GM23248 (cell line): ENCODE data around the gene CPEB3. TPM values are rescaled to one million over a fixed set of nuclear protein-coding genes. Genes with fewer than 3 reads are reported as not detected.
"Not testable (repeated sequence)": the region's sequence is repeated elsewhere in the genome, so short reads cannot be mapped to it uniquely, and the experiment has no call there.

ENCODE experiments used
- DNase-seq: peaks from one replicate; pipeline ENCODE4 v3.0.0-alpha.2; 2015
- H2AFZ ChIP-seq: fragments of 200-600 bp; sonication (generic); 2 replicates; pipeline ENCODE4 v1.6.1; 2016; ENCODE audit warnings: antibody characterized with exemption
- H3F3A ChIP-seq: fragments of 200-600 bp; sonication (generic); 2 replicates; pipeline ENCODE4 v1.6.1; 2016; ENCODE audit warnings: mild to moderate bottlenecking, antibody characterized with exemption, mixed run types; ENCODE audit not compliant: insufficient read depth
- H3K27ac ChIP-seq: fragments of 200-600 bp; sonication (generic); 2 replicates; pipeline ENCODE4 v1.5.1; 2016; ENCODE audit warnings: mild to moderate bottlenecking
- H3K27me3 ChIP-seq: fragments of 200-600 bp; sonication (generic); replicated peaks from 2 replicates; pipeline ENCODE4 v1.6.1; 2016; ENCODE audit warnings: mild to moderate bottlenecking; ENCODE audit not compliant: insufficient read depth
- H3K36me3 ChIP-seq: fragments of 200-600 bp; sonication (generic); 2 replicates; pipeline ENCODE4 v1.6.1; 2016; ENCODE audit warnings: low read depth, mild to moderate bottlenecking
- H3K4me1 ChIP-seq: fragments of 200-600 bp; sonication (generic); 2 replicates; pipeline ENCODE4 v1.6.1; 2016; ENCODE audit warnings: mild to moderate bottlenecking; ENCODE audit not compliant: insufficient read depth
- H3K4me2 ChIP-seq: fragments of 200-600 bp; sonication (generic); one replicate; pipeline ENCODE4 v1.6.1; 2016; ENCODE audit warnings: mild to moderate bottlenecking; ENCODE audit not compliant: unreplicated experiment
- H3K4me3 ChIP-seq: fragments of 200-600 bp; sonication (generic); 2 replicates; pipeline ENCODE4 v1.5.1; 2016; ENCODE audit warnings: mild to moderate bottlenecking
- H3K79me2 ChIP-seq: fragments of 200-600 bp; sonication (generic); 2 replicates; pipeline ENCODE4 v1.6.1; 2016; ENCODE audit warnings: mild to moderate bottlenecking; ENCODE audit not compliant: insufficient read depth
- H3K9ac ChIP-seq: fragments of 200-600 bp; sonication (generic); 2 replicates; pipeline ENCODE4 v1.6.1; 2016; ENCODE audit warnings: mild to moderate bottlenecking
- H3K9me2 ChIP-seq: fragments of 200-600 bp; sonication (generic); 2 replicates; pipeline ENCODE4 v1.6.1; 2016; ENCODE audit warnings: mixed run types, mild to moderate bottlenecking, moderate library complexity; ENCODE audit not compliant: insufficient read depth
- H3K9me3 ChIP-seq: fragments of 200-600 bp; sonication (generic); one replicate; pipeline ENCODE4 v1.6.1; 2017; ENCODE audit warnings: low read depth
- H4K20me1 ChIP-seq: fragments of 200-600 bp; sonication (generic); 2 replicates; pipeline ENCODE4 v1.6.0; 2016; ENCODE audit not compliant: insufficient read depth
- EZH2 ChIP-seq: fragments of 200-600 bp; sonication (generic); IDR thresholded peaks from 2 replicates; pipeline ENCODE4 v1.6.1; 2018; ENCODE audit warnings: antibody characterized with exemption, mild to moderate bottlenecking; ENCODE audit not compliant: insufficient read depth, poor library complexity, severe bottlenecking
- EZH2phosphoT487 ChIP-seq: fragments of 200-600 bp; sonication (generic); IDR thresholded peaks from 2 replicates; pipeline ENCODE4 v1.6.1; 2018; ENCODE audit warnings: antibody characterized with exemption, moderate library complexity, mild to moderate bottlenecking, low read depth; ENCODE audit not compliant: insufficient read depth
- WGBS, 2 experiments: methylation state at CpG; one replicate each; pipeline ENCODE4 v1.1.6; 2015 to 2017; ENCODE audit warnings: low lambda C conversion rate in 2 of 2, low coverage in 1 of 2; ENCODE audit errors: missing lambda C conversion rate in 2 of 2; 5-methylcytosine and 5-hydroxymethylcytosine counted together
- in situ Hi-C: fragments of 300-500 bp; cut with MboI; formaldehyde crosslinking; loops from 2 replicates; pipeline ENCODE4 v1.15.0; 2020
- polyA plus RNA-seq: library from polyadenylated mRNA; unstranded; fragments of >200 nt; fragmentation: Nextera tagmentation; extraction: Ambion mirVana; gene quantifications from 2 replicates; pipeline ENCODE4 v1.2.1, GENCODE V29; 2016
- total RNA-seq: library from RNA; depleted of rRNA; stranded (reverse); fragments of >200 nt; shearing (Covaris generic); gene quantifications from 2 replicates; pipeline ENCODE4 v1.2.3, GENCODE V29; 2014; rRNA removed

CPEB3 gene
- 0.63 and 1.1 TPM in 2 replicates for total RNA-seq
- 0.60 TPM in 2 replicates for polyA plus RNA-seq

DNA sequence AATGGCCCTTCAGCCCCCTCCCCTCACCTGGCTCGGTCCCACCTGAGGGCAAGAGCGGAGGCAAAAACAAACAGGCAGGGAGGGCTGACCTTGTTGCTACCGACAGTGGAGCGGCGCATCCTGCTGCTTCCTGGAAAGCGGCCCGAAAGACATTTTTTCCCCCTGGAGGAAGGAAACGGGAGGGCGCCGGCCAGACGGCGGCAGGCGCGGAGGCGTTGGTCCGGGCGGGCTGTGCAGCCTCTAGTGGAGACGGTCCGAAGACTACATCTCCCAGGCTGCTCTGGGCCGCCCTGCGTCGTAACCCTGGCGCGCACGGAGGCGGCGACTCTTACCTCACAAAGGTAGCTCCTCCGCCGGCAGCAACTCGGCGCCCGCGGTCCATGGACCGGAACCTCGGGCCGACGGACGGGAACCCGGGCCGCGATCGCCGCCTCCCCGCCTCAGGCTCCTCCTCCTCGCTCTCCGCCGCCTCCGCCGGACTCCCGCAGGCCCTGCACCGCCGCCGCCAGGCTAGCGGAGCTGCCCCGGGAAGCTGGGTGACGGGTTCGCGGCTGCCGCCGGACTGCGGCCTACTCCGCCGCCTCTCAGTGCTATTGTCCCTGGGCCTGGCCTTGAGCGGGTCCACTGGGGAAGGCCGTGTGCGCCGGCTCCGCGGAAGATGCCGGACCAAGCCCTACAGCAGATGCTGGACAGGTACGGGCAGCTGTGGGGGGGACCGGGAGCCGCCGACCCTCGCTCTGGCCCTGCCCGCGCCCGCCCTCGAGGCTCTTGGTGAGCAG is at the start of gene CPEB3, which contains the start of gene MARCHF5:
Gene CPEB3, minus strand, starts transcription at position 242 of the 779 bp plus-strand sequence. CDS start 50,728 bp downstream, outside the sequence.
Gene MARCHF5, plus strand, starts transcription at position 331 of the 779 bp plus-strand sequence. Its CDS starts 328 bp downstream, at position 659.
- in situ Hi-C loops = no loop called here
- H3K9me3 ChIP-seq = no peaks in the 10 kb centered on the region
- H3K36me3 ChIP-seq = no peaks in the 10 kb centered on the region
- peak within 1 kb of the TSS; percentile 87 for H3K4me2 ChIP-seq
- peak within 1 kb of the TSS; percentile 74 for H3K27ac ChIP-seq
- no peak for TF ChIP-seq EZH2phosphoT487
- TF ChIP-seq EZH2 = no peak
- peaks cover 70% of the 10 kb centered on the region for H3K79me2 ChIP-seq
- H3K4me3 ChIP-seq = peak within 1 kb of the TSS; percentile 95
- H3F3A ChIP-seq = peaks cover 17% of the 10 kb centered on the region; the same call in 1 of the 2 replicates
- peak within 1 kb of the TSS; percentile 99 for H2AFZ ChIP-seq
- no peaks in the 10 kb centered on the region for H3K9me2 ChIP-seq
- DNase-seq = peak; percentile 99
- H3K9ac ChIP-seq = peak within 1 kb of the TSS; percentile 95
- peaks cover 5% of the 10 kb centered on the region; the same call in 1 of the 2 replicates for H4K20me1 ChIP-seq
- 0% methylated on average over 51 to 58 of the region's 79 CpGs for WGBS, 2 experiments
- H3K27me3 ChIP-seq = no peaks in the 10 kb centered on the region
- H3K4me1 ChIP-seq = peaks cover 14% of the 10 kb centered on the region; the same call in 1 of the 2 replicates

DNA sequence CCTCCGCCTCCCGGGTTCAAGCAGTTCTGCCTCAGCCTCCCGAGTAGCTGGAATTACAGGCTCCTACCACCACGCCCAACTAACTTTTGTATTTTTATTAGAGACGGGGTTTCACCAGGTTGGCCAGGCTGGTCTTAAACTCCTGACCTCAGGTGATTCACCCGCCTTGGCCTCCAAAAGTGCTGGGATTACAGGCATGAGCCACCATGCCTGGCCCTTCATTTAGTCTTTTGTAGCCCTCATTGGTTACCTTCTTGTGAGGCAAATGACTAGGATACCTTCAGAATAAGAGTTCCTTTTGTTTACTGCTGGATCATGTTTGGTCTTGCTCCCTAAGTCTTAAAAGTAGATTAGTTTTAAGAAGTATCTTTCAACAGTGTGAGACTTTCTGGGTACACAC is 39.0 kb upstream of the CPEB3 start:
- H3K4me3 ChIP-seq, H3K9me2 ChIP-seq, H3K27ac ChIP-seq, in situ Hi-C loops, DNase-seq, H3K27me3 ChIP-seq, H3K36me3 ChIP-seq, H4K20me1 ChIP-seq, H3K4me2 ChIP-seq, H3K9me3 ChIP-seq, H2AFZ ChIP-seq, H3K9ac ChIP-seq: not testable (repeated sequence)
- WGBS, 2 experiments = 85 to 89% methylated on average over 6 of the region's 6 CpGs
- Histone ChIP-seq H3K4me1 (peaks cover 16% of the 10 kb centered on the region), H3K79me2 (peaks cover 89% of the 10 kb centered on the region), H3F3A (peaks cover 15% of the 10 kb centered on the region; the same call in 1 of the 2 replicates)

DNA sequence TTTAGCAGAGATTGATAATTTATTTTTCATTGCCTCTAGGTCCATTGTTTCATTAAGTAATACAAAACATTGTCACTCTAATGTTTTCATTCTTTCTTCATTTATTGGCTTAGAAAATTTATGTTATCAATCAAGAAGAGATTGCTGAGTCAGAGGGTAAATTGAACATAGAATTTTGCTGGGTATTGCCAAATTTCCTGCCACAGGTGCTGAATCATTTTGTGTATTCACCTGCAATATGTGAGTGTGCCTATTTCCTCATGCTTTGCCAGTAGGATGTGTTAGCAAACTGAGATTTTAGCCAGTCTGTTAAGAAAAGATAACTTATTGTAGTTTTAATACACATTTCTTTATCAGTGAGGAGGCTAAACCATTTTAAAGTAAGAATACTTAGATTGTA is 38.1 kb upstream of the CPEB3 start:
- peaks cover 9% of the 10 kb centered on the region; the same call in 1 of the 2 replicates for H4K20me1 ChIP-seq
- peaks cover 15% of the 10 kb centered on the region; the same call in 1 of the 2 replicates for H3F3A ChIP-seq

DNA sequence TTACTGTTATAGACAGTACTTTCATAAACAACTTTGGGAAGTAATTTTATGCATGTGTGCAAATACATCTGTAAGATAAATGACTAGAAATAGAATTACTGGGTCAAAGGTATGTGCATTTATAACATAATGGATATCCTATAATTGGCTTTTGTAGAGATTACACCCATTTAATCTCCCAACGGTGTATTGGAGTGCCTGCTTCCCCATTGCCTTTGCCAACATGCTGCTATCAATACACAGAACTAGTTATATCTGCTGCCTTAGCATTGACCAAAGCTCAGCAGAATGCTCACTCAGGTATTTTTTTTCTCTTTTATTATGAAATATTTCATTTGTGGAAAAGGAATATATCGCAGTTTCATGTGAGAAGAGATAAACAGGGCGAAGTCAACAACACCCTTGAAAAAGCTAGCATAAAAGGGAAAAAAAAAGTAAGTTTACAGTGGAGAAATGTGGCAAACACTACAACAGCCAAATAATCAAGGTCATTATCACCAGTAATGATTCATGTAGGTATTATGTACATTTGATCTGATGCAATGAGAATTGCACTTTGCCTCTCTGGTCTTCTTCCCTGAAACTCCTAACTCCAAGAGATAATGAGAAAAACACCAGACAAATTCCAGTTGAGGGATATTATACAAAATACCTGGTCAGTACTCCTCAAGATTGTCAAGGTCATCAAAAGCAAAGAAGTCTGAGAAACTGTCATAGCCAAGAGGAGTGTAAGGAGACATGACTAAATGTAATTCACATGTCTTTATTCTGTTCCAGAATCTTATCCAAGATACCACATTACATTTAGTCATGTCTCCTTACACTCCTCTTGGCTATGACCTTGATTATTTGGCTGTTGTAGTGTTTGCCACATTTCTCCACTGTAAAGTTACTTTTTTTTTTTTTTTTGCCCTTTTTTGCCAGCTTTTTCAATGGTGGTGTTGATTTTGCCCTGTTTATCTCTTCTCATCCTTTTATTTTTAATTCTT is 36.9 kb upstream of the CPEB3 start:
- Histone ChIP-seq H3K4me3 (no peak overlapping the region), H3K79me2 (peaks cover 90% of the 10 kb centered on the region), H3K4me1 (peaks cover 15% of the 10 kb centered on the region), H3K9me2 (no peaks in the 10 kb centered on the region), H4K20me1 (peaks cover 15% of the 10 kb centered on the region; the same call in 1 of the 2 replicates), H3F3A (peaks cover 15% of the 10 kb centered on the region; the same call in 1 of the 2 replicates), H3K36me3 (no peaks in the 10 kb centered on the region), H3K27ac (no peak overlapping the region), H3K27me3 (no peaks in the 10 kb centered on the region), H2AFZ (no peak overlapping the region), H3K9me3 (no peaks in the 10 kb centered on the region), H3K9ac (no peak overlapping the region), H3K4me2 (no peak overlapping the region)
- 99 to 100% methylated on average over 3 of the region's 3 CpGs for WGBS, 2 experiments
- TF ChIP-seq EZH2phosphoT487 = no peak
- TF ChIP-seq EZH2 = no peak
- in situ Hi-C loops = no loop called here
- peak; percentile 34 for DNase-seq

More for the DNA sequence above, 38.1 kb upstream of the CPEB3 start:
- Histone ChIP-seq H3K36me3 (no peaks in the 10 kb centered on the region), H3K27me3 (no peaks in the 10 kb centered on the region), H3K4me3 (no peak overlapping the region), H3K9ac (no peak overlapping the region), H3K79me2 (peaks cover 90% of the 10 kb centered on the region), H3K9me3 (no peaks in the 10 kb centered on the region), H3K4me1 (peaks cover 15% of the 10 kb centered on the region), H3K27ac (no peak overlapping the region), H3K4me2 (no peak overlapping the region), H3K9me2 (no peaks in the 10 kb centered on the region), H2AFZ (no peak overlapping the region)
- in situ Hi-C loops = no loop called here
- TF ChIP-seq EZH2 (no peak), EZH2phosphoT487 (no peak)
- DNase-seq = no peak
